IgD-negative memory B cell (primary cell): ENCODE results near the gene VSX2. TPM values are rescaled to one million over a fixed set of nuclear protein-coding genes. Genes with fewer than 3 reads are reported as not detected.

Experiments used
- H3K27ac Mint-ChIP-seq, 3 donors: one replicate each; pipeline ENCODE4 v1.8.0; 2020 to 2022; ENCODE audit warnings: mild to moderate bottlenecking in 3 of 3, mixed read lengths in 3 of 3, moderate library complexity in 1 of 3
- H3K27me3 Mint-ChIP-seq: one replicate; pipeline ENCODE4 v1.8.0; 2021; ENCODE audit warnings: mixed read lengths
- H3K36me3 Mint-ChIP-seq: one replicate; pipeline ENCODE4 v1.8.0; 2020; ENCODE audit warnings: mild to moderate bottlenecking, mixed read lengths
- H3K4me1 Mint-ChIP-seq, 3 donors: one replicate each; pipeline ENCODE4 v1.8.0; 2020 to 2022; ENCODE audit warnings: mixed read lengths in 3 of 3, mild to moderate bottlenecking in 1 of 3
- H3K4me3 Mint-ChIP-seq, 4 donors: one replicate each; pipeline ENCODE4 v1.8.0; 2020 to 2022; ENCODE audit warnings: mild to moderate bottlenecking in 4 of 4, mixed read lengths in 4 of 4, moderate library complexity in 3 of 4
- H3K9me3 Mint-ChIP-seq, 3 donors: one replicate each; pipeline ENCODE4 v1.8.0; 2020 to 2021; ENCODE audit warnings: mixed read lengths in 3 of 3, mild to moderate bottlenecking in 1 of 3
- polyA plus RNA-seq: library from polyadenylated mRNA; unstranded; fragments of 300-500 nt; fragmentation: Illumina TruSeq; gene quantifications from one replicate; pipeline ENCODE4 v1.2.3, GENCODE V29; 2021

Gene VSX2
- polyA plus RNA-seq, 1 donor from 2014 or later: not detected

GRCh38 chr14:74242021-74242779, 3.0 kb downstream of the VSX2 start:
- peaks cover 72% of the 10 kb centered on the region for H3K27me3 Mint-ChIP-seq
- H3K4me1 Mint-ChIP-seq: peaks cover 13 to 26% (median 16%) of the 10 kb centered on the region in 3 donors
- H3K36me3 Mint-ChIP-seq: no peaks in the 10 kb centered on the region
- H3K4me3 Mint-ChIP-seq: peak overlapping the region in 3 of 4 donors; percentile 51 to 88 (median 56)
- H3K27ac Mint-ChIP-seq: peak overlapping the region in 1 of 3 donors; percentile 26
- peaks cover 0 to 5% (median 0%) of the 10 kb centered on the region in 3 donors for H3K9me3 Mint-ChIP-seq

GRCh38 chr14:74242780-74243042, 3.5 kb downstream of the VSX2 start:
- no peaks in the 10 kb centered on the region for H3K36me3 Mint-ChIP-seq
- H3K27me3 Mint-ChIP-seq: peaks cover 72% of the 10 kb centered on the region
- H3K9me3 Mint-ChIP-seq: peaks cover 0 to 5% (median 0%) of the 10 kb centered on the region in 3 donors
- H3K4me3 Mint-ChIP-seq: peak overlapping the region in 1 of 4 donors; percentile 51
- H3K4me1 Mint-ChIP-seq: peaks cover 13 to 26% (median 16%) of the 10 kb centered on the region in 3 donors
- peak overlapping the region in 1 of 3 donors; percentile 26 for H3K27ac Mint-ChIP-seq

- Mint-ChIP-seq H3K27me3 (peaks cover 72% of the 10 kb centered on the region), H3K4me3 (peak overlapping the region in 1 of 4 donors; percentile 7)
Observed at GRCh38 chr14:74243051-74243450, 3.8 kb downstream of the VSX2 start.

GRCh38 chr14:74244115-74244514, 4.9 kb downstream of the VSX2 start:
- no peak overlapping the region for H3K4me3 Mint-ChIP-seq
- H3K36me3 Mint-ChIP-seq: no peaks in the 10 kb centered on the region
- H3K27me3 Mint-ChIP-seq: peaks cover 62% of the 10 kb centered on the region
- H3K4me1 Mint-ChIP-seq: peaks cover 13 to 26% (median 16%) of the 10 kb centered on the region in 3 donors
- peaks cover 0 to 4% (median 0%) of the 10 kb centered on the region in 3 donors for H3K9me3 Mint-ChIP-seq
- peak overlapping the region in 1 of 3 donors; percentile 9 for H3K27ac Mint-ChIP-seq

More at GRCh38 chr14:74243051-74243450, 3.8 kb downstream of the VSX2 start:
- no peaks in the 10 kb centered on the region for H3K36me3 Mint-ChIP-seq
- H3K9me3 Mint-ChIP-seq: peaks cover 0 to 5% (median 0%) of the 10 kb centered on the region in 3 donors
- peaks cover 13 to 26% (median 16%) of the 10 kb centered on the region in 3 donors for H3K4me1 Mint-ChIP-seq
- H3K27ac Mint-ChIP-seq: peak overlapping the region in 1 of 3 donors; percentile 26

GRCh38 chr14:74245292-74245691, 6.0 kb downstream of the VSX2 start:
- peaks cover 0 to 4% (median 0%) of the 10 kb centered on the region in 3 donors for H3K9me3 Mint-ChIP-seq
- no peaks in the 10 kb centered on the region for H3K36me3 Mint-ChIP-seq
- H3K27ac Mint-ChIP-seq: no peak overlapping the region
- no peak overlapping the region for H3K4me3 Mint-ChIP-seq
- peaks cover 65% of the 10 kb centered on the region for H3K27me3 Mint-ChIP-seq
- H3K4me1 Mint-ChIP-seq: peaks cover 13 to 26% (median 15%) of the 10 kb centered on the region in 3 donors

- Mint-ChIP-seq H3K27me3 (peaks cover 60% of the 10 kb centered on the region), H3K4me1 (peaks cover 10 to 26% (median 10%) of the 10 kb centered on the region in 3 donors), H3K9me3 (peaks cover 0 to 4% (median 0%) of the 10 kb centered on the region in 3 donors), H3K36me3 (no peaks in the 10 kb centered on the region), H3K4me3 (no peak overlapping the region), H3K27ac (no peak overlapping the region)
Observed at GRCh38 chr14:74246542-74246941, 7.3 kb downstream of the VSX2 start.

GRCh38 chr14:74248017-74248416, 8.8 kb downstream of the VSX2 start:
- H3K36me3 Mint-ChIP-seq: peaks cover 1% of the 10 kb centered on the region
- H3K27ac Mint-ChIP-seq: no peak overlapping the region
- H3K27me3 Mint-ChIP-seq: peaks cover 49% of the 10 kb centered on the region
- peaks cover 0 to 4% (median 0%) of the 10 kb centered on the region in 3 donors for H3K9me3 Mint-ChIP-seq
- peaks cover 5 to 15% (median 6%) of the 10 kb centered on the region in 3 donors for H3K4me1 Mint-ChIP-seq
- no peak overlapping the region for H3K4me3 Mint-ChIP-seq

GRCh38 chr14:74249433-74250375, 10.5 kb downstream of the VSX2 start:
- Mint-ChIP-seq H3K36me3 (peaks cover 1% of the 10 kb centered on the region), H3K4me1 (peaks cover 5 to 6% (median 5%) of the 10 kb centered on the region in 3 donors)

GRCh38 chr14:74255281-74255680, 16.0 kb downstream of the VSX2 start:
- Mint-ChIP-seq H3K4me1 (peaks cover 5 to 9% (median 8%) of the 10 kb centered on the region in 3 donors), H3K27me3 (peaks cover 15% of the 10 kb centered on the region), H3K27ac (no peak overlapping the region), H3K9me3 (no peaks in the 10 kb centered on the region), H3K36me3 (peaks cover 1% of the 10 kb centered on the region), H3K4me3 (peak overlapping the region in 1 of 4 donors; percentile 75)

More at GRCh38 chr14:74249433-74250375, 10.5 kb downstream of the VSX2 start:
- H3K4me3 Mint-ChIP-seq: no peak overlapping the region
- no peaks in the 10 kb centered on the region for H3K9me3 Mint-ChIP-seq
- H3K27ac Mint-ChIP-seq: no peak overlapping the region
- H3K27me3 Mint-ChIP-seq: peaks cover 35% of the 10 kb centered on the region

GRCh38 chr14:74257078-74257940, 18.1 kb downstream of the VSX2 start:
- Mint-ChIP-seq H3K4me3 (peak overlapping the region; percentile 74 to 93 (median 79)), H3K27ac (peak overlapping the region in 1 of 3 donors; percentile 76), H3K4me1 (peaks cover 0 to 3% (median 3%) of the 10 kb centered on the region in 3 donors), H3K27me3 (peaks cover 9% of the 10 kb centered on the region), H3K36me3 (peaks cover 1% of the 10 kb centered on the region), H3K9me3 (no peaks in the 10 kb centered on the region)

GRCh38 chr14:74257941-74258763, 18.9 kb downstream of the VSX2 start:
- Mint-ChIP-seq H3K36me3 (no peaks in the 10 kb centered on the region), H3K4me1 (peaks cover 0 to 3% (median 3%) of the 10 kb centered on the region in 3 donors), H3K27me3 (peaks cover 9% of the 10 kb centered on the region), H3K4me3 (peak overlapping the region; percentile 67 to 93 (median 77)), H3K27ac (no peak overlapping the region), H3K9me3 (no peaks in the 10 kb centered on the region)

- H3K4me1 Mint-ChIP-seq: peaks cover 0 to 3% (median 3%) of the 10 kb centered on the region in 3 donors
- no peaks in the 10 kb centered on the region for H3K9me3 Mint-ChIP-seq
- peak overlapping the region in 2 of 4 donors; percentile 29 to 54 for H3K4me3 Mint-ChIP-seq
- H3K36me3 Mint-ChIP-seq: no peaks in the 10 kb centered on the region
- H3K27ac Mint-ChIP-seq: no peak overlapping the region
- H3K27me3 Mint-ChIP-seq: peaks cover 9% of the 10 kb centered on the region
Observed at GRCh38 chr14:74258764-74259035, 19.5 kb downstream of the VSX2 start.

- Mint-ChIP-seq H3K27ac (no peak overlapping the region), H3K4me3 (peak overlapping the region in 1 of 4 donors; percentile 57), H3K9me3 (no peaks in the 10 kb centered on the region), H3K36me3 (no peaks in the 10 kb centered on the region), H3K27me3 (peaks cover 9% of the 10 kb centered on the region), H3K4me1 (peaks cover 0 to 3% (median 3%) of the 10 kb centered on the region in 3 donors)
Observed at GRCh38 chr14:74259513-74259912, 20.3 kb downstream of the VSX2 start.
